H1 (cell line): ENCODE results near the gene FAM210A. TPM values are rescaled to one million over a fixed set of nuclear protein-coding genes. Genes with fewer than 3 reads are reported as not detected.

Experiments
- CHD7 ChIP-seq: fragments of 300-600 bp; sonication (generic); IDR thresholded peaks from 2 replicates; pipeline ENCODE4 v1.7.1; 2012; ENCODE audit warnings: low read length, moderate library complexity, mild to moderate bottlenecking, inconsistent platforms; ENCODE audit not compliant: insufficient replicate concordance
- CTCF ChIP-seq, 3 experiments: IDR thresholded peaks; 1 replicate in 2 of 3; 2 replicates in 1 of 3; pipeline versions ENCODE4 v1.5.1 to v1.6.1; 2011; ENCODE audit warnings: low read length in 3 of 3, mild to moderate bottlenecking in 3 of 3, inconsistent platforms in 2 of 3, low read depth in 1 of 3, moderate library complexity in 1 of 3; ENCODE audit not compliant: insufficient read depth in 1 of 3; ENCODE audit errors: control extremely low read depth in 1 of 3
- KDM1A ChIP-seq: fragments of 200-600, 300-600 bp; sonication (generic); IDR thresholded peaks from 2 replicates; pipeline ENCODE4 v1.7.1; 2016; ENCODE audit warnings: mild to moderate bottlenecking, low read length, borderline replicate concordance
- polyA plus RNA-seq, 7 experiments: library from polyadenylated mRNA; depleted of rRNA in 3 of 7; stranded (reverse) in 5 of 7; unstranded in 2 of 7; fragments of >200 nt in 5 of 7; fragments of 200-250 nt in 2 of 7; gene quantifications; 1 replicate in 5 of 7; 2 replicates in 1 of 7; 4 replicates in 1 of 7; pipeline versions ENCODE4 v1.2.1 to v1.2.3, GENCODE V29; 2011 to 2013; ENCODE audit warnings: missing spikeins in 2 of 7, mixed read lengths in 2 of 7
- total RNA-seq: library from RNA; stranded (reverse); fragmentation: NEBNext Ultra II Directional; extraction: Animal tissue kit (Norgen Biotek cat#: 25700); gene quantifications from 2 replicates; pipeline ENCODE4 v1.2.1, GENCODE V29; 2021

Gene FAM210A
- total and polyA plus RNA-seq, 2 of the 8 experiments (the other 6 are each of a cell fraction or from before 2014, with no cell fraction given): 8.2 to 25.4 TPM

GRCh38 chr18:13681701-13682100, 44.7 kb downstream of the FAM210A start (continued):
- TF ChIP-seq CHD7 (no peak), CTCF (IDR thresholded peaks at IDR 0.05; ENCODE audit: control extremely low read depth in 1 of 3, insufficient read depth in 1 of 3, low read depth in 1 of 3, low read length in 3 of 3) (no peak), KDM1A (no peak)
